Ectodermal cell (in vitro differentiated cells): ENCODE measurements around the gene GALNTL6.

Experiments
- H3K27ac ChIP-seq: 2 replicates; pipeline ENCODE4 v1.7.0; 2013; ENCODE audit warnings: mild to moderate bottlenecking, low read depth, low read length; ENCODE audit not compliant: insufficient read depth, poor library complexity, severe bottlenecking
- H3K27me3 ChIP-seq: 2 replicates; pipeline ENCODE4 v1.7.0; 2013; ENCODE audit warnings: mild to moderate bottlenecking, low read length; ENCODE audit not compliant: insufficient read depth, control insufficient read depth, poor library complexity, severe bottlenecking
- H3K36me3 ChIP-seq: one replicate; pipeline ENCODE4 v1.7.0; 2013; ENCODE audit warnings: low read length; ENCODE audit not compliant: control insufficient read depth, insufficient read depth
- H3K4me1 ChIP-seq: one replicate; pipeline ENCODE4 v1.7.0; 2013; ENCODE audit warnings: low read length; ENCODE audit not compliant: control insufficient read depth, insufficient read depth
- H3K4me3 ChIP-seq: 2 replicates; pipeline ENCODE4 v1.7.0; 2013; ENCODE audit warnings: low read depth, low read length, control low read depth; ENCODE audit not compliant: insufficient read depth
- H3K9me3 ChIP-seq: 2 replicates; pipeline ENCODE4 v1.7.0; 2013; ENCODE audit warnings: mild to moderate bottlenecking, low read length, moderate library complexity; ENCODE audit not compliant: control insufficient read depth
- WGBS, 2 experiments: methylation state at CpG; one replicate each; pipeline ENCODE4 v1.1.7; 2013; ENCODE audit warnings: missing lambda C conversion rate in 2 of 2; 5-methylcytosine and 5-hydroxymethylcytosine counted together

The GALNTL6 gene

DNA sequence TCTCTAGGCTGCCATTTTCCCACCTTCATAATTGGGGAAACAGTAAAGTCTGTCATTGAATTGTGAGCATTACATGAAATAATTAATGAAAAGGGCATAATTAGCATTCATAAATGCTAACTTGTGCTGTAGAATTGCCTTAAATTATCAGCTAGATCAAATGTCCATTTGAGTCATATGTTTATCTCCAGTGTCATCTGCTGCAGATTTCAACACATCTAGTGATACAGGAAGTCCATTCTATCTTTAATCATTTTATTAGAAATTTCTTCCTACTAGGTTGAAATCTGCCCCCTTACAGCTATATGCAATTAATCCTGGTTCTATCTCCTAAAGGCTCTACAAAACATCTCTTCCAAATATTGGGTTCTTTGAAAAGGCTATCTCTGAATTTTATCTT, 1115.1 kb downstream of the GALNTL6 start:
- H3K9me3 ChIP-seq: no peaks in the 10 kb centered on the region
- no peak overlapping the region for H3K4me3 ChIP-seq
- no peaks in the 10 kb centered on the region for H3K36me3 ChIP-seq
- no peaks in the 10 kb centered on the region for H3K27me3 ChIP-seq
- no peaks in the 10 kb centered on the region for H3K4me1 ChIP-seq
- no peak overlapping the region for H3K27ac ChIP-seq

DNA sequence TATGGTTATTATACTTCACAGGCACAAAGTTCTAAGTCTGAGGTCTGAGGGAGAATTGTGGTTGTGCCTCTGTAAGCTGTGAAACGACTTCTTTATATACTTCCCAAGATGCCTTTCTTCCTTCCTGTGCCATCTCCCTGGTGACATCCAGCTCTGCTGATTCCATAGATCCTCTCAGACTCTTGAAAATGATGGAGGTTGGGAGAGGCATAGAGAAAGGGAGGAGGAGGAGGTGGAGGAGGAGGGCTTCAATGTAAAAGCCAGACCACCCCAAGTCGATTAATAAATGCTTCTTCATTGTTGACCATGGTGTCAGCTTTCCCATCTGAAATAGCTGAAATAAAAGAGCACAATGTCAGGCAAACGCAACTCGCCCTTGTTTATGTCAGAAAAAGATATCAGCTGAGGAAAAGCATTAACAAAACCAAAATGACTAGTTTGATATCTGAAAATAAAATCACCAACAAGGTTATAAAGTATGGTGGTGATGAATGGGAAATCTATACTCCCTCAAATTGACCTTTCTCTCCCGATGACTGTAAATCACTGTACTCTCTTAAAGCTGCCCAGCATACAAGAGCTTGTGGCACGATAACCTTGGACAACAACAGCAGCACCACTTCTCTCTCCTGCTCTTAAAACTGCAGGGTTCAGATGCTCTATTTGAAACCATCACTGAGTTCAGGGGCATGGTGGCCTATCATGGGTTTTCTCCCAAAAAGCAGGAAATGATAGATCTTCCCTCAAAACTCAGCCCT, 1125.0 kb downstream of the GALNTL6 start:
- no peaks in the 10 kb centered on the region for H3K27me3 ChIP-seq
- no peaks in the 10 kb centered on the region for H3K9me3 ChIP-seq
- no peak overlapping the region for H3K4me3 ChIP-seq
- no peak overlapping the region for H3K27ac ChIP-seq
- H3K36me3 ChIP-seq: no peaks in the 10 kb centered on the region
- WGBS, 2 experiments: 91 to 97% methylated on average over 5 to 6 of the region's 6 CpGs
- no peaks in the 10 kb centered on the region for H3K4me1 ChIP-seq

DNA sequence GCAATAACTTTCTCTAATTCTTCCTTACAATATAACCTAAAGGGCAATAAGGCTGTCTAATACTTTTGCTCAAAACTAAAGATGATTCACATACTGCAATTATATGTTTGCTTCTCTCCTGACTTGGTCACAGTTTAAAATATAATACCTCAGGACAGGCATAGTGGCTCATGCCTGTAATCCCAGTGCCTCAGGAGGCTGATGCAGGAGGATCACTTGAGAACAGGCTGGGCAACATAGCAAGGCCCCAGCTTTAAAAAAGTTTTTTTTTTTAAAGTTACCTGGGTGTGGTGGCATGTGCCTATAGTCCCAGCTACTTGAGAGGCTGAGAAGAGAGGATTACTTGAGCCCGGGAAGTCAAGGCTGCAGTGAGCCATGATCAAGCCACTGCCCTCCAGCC, 1125.7 kb downstream of the GALNTL6 start:
- no peaks in the 10 kb centered on the region for H3K36me3 ChIP-seq
- H3K4me1 ChIP-seq: no peaks in the 10 kb centered on the region
- no peaks in the 10 kb centered on the region for H3K27me3 ChIP-seq
- no peak overlapping the region for H3K4me3 ChIP-seq
- H3K9me3 ChIP-seq: no peaks in the 10 kb centered on the region
- WGBS, 2 experiments: 67 to 96% methylated on average over 1 of the region's 1 CpG
- no peak overlapping the region for H3K27ac ChIP-seq

DNA sequence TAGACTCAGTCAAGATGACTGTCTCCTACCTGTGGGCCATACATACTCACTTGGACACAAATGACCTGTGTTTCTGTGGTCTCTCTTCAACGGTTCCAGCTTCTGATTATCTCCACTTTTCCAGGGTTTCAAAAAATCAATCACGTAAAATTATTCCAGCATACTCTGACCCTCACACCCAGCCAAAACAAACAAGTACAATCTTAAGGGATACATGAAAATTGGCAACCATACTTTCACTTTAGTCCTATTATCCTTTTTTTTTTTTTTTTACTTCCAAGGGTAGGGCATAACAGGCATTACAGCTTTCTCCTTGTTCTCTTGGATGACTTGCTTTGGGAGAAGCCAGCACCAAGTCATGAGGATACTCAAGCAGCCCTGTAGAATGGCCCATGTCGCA, 1129.6 kb downstream of the GALNTL6 start:
- 86 to 94% methylated on average over 3 of the region's 3 CpGs for WGBS, 2 experiments
- peaks cover 11% of the 10 kb centered on the region for H3K4me1 ChIP-seq

DNA sequence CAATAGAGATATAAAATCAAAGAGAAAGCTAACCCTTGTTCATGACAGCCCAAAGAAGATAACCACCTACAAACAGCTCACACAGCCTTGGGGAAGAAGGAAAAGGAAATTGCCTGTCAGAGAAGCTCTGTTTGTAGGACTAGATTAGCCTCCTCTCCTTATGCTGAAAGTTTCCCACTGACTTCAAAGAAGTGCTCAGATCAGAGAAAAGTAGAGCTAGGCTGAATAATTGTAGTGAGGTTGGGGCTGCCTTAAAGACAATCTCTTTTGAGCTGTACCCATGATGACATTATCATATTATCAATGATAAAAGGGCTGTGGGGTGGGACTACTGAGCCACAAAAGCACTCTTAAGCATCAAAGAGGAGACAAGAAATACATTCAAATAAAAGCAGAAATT, 1132.4 kb downstream of the GALNTL6 start:
- Histone ChIP-seq H3K36me3 (no peaks in the 10 kb centered on the region), H3K4me1 (peaks cover 11% of the 10 kb centered on the region), H3K4me3 (no peak overlapping the region), H3K27ac (no peak overlapping the region), H3K27me3 (no peaks in the 10 kb centered on the region), H3K9me3 (no peaks in the 10 kb centered on the region)

More for the DNA sequence above, 1129.6 kb downstream of the GALNTL6 start:
- Histone ChIP-seq H3K9me3 (no peaks in the 10 kb centered on the region), H3K27ac (no peak overlapping the region), H3K4me3 (no peak overlapping the region), H3K36me3 (no peaks in the 10 kb centered on the region), H3K27me3 (no peaks in the 10 kb centered on the region)

DNA sequence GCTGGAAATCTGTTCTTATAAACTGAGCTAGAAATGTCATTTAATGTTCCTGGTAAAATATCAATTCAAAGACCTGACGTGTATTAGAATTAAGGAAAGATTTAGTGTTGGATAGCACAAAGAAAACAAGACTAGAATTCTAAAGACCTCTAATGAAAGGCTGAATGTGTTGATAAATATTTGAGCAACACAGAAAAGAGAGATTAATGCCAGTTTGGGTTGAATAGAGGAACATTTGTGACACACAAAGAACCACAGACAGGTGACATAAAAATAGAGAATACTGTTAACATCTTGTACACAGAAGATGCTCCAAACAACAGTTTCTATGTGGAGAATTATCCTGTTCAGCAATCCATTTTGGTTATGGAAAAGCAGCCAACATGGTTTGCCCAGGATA, 1133.3 kb downstream of the GALNTL6 start:
- 82 to 100% methylated on average over 1 of the region's 1 CpG for WGBS, 2 experiments
- H3K9me3 ChIP-seq: no peaks in the 10 kb centered on the region

DNA sequence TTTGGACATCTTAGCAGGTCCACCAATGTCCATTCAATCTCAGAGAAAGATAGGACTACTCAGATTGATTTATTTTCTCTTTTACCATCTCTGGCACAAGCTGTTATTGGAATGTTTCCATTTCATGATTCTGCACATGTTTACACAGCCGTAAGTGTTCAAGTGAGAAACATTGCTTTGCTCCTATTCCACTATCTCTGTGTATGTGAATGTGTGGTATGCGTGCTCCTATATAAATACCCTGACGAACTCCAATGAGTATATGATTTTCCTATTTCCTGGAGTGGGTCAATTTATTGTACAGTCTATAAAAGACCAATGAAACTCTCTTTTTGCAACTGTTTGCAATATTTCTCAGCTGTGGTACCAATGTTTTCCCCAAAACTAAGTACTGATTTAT, 1134.4 kb downstream of the GALNTL6 start:
- no peak overlapping the region for H3K27ac ChIP-seq
- no peaks in the 10 kb centered on the region for H3K27me3 ChIP-seq
- H3K36me3 ChIP-seq: no peaks in the 10 kb centered on the region
- H3K9me3 ChIP-seq: no peaks in the 10 kb centered on the region
- WGBS, 2 experiments: 92 to 100% methylated on average over 1 to 2 of the region's 3 CpGs
- H3K4me1 ChIP-seq: peaks cover 11% of the 10 kb centered on the region
- no peak overlapping the region for H3K4me3 ChIP-seq

More for the DNA sequence above, 1133.3 kb downstream of the GALNTL6 start:
- H3K4me1 ChIP-seq: peaks cover 11% of the 10 kb centered on the region
- H3K27ac ChIP-seq: no peak overlapping the region
- H3K4me3 ChIP-seq: no peak overlapping the region
- no peaks in the 10 kb centered on the region for H3K27me3 ChIP-seq
- no peaks in the 10 kb centered on the region for H3K36me3 ChIP-seq

DNA sequence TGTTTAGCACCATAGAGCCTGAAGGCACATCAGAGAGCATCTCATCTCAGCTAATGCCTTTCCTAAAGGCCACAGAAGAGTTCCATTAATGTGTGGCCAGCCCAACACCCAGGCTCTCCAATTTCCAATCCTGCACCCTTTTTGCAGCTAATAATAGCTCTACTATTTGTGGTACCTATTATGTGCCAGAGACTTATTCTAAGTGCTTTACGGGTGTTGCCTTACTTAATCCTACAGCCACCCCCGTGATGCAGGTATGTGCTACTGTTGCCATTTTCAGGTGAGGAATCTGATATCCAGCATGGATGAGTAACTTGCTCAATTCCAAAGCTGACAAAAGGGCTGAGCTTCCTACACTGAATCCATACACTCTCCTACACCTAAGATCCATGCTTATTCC, 1137.8 kb downstream of the GALNTL6 start:
- Histone ChIP-seq H3K4me1 (peaks cover 6% of the 10 kb centered on the region), H3K36me3 (no peaks in the 10 kb centered on the region), H3K27me3 (no peaks in the 10 kb centered on the region), H3K27ac (no peak overlapping the region), H3K9me3 (no peaks in the 10 kb centered on the region), H3K4me3 (no peak overlapping the region)
- WGBS, 2 experiments: 82 to 100% methylated on average over 2 of the region's 2 CpGs

DNA sequence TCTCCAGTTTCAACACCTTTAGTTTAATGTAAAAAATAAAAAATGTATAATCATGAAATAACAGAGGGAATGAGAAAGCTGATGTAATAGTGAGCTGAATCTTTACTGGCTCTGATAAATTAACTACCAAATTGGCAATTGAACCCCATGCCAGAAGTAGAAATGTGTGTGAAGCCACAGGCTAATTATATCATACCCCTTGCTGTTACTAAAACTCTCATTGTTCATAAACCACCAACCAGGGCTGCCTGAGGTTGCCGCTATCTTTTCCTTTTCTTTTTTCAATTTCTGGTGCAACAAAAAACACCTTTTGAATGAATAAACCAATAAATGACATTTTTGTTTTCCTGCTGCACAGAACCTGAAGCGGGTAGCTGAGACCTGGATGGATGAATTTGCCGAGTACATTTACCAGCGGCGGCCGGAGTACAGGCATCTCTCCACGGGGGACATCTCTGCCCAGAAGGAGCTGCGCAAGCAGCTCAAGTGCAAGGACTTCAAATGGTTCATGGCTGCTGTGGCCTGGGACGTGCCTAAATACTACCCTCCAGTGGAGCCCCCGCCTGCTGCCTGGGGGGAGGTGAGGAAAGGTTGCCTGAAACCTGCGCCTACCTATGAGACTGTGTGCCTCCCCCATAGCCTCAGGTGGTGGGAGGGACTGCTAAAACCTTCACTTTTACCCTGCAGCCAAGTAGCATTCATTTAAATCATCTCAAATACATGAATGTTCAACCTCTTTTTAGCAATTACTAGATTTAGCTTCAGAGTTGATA, 1138.7 kb downstream of the GALNTL6 start:
- H3K27me3 ChIP-seq: no peaks in the 10 kb centered on the region
- WGBS, 2 experiments: 91% methylated on average over 11 of the region's 11 CpGs
- H3K36me3 ChIP-seq: no peaks in the 10 kb centered on the region
- H3K27ac ChIP-seq: no peak overlapping the region
- no peaks in the 10 kb centered on the region for H3K9me3 ChIP-seq
- no peaks in the 10 kb centered on the region for H3K4me1 ChIP-seq
- no peak overlapping the region for H3K4me3 ChIP-seq

DNA sequence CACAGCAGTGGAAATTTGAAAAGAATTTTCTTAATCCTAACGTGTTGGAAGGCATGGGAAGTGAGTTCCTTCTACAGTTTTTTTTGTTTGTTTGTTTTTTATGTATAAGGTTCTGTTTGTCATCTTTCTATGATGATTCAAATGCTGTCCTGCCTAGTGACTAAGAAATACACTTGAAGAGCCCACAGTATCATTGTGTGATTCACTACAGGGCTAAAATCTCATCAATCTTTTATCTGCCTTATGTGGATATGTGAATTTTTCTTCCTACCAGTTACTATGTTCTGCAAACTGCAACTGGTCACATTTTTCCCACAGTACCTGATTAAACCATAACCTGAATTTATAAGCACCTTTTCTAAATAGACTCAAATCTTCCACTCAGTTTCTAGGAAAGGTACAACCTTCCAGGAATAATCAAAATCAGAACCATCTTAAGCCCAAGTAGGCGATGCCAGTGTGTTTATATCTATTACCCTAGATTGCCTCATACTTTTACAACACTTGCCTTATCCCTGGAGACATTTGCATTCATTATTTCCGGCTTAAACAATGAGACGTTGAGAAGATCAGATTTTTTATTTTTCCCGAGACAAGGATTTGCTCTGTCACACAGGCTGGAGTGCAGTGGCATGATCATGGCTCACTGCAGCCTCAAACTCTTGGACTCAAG, 1140.8 kb downstream of the GALNTL6 start:
- no peak overlapping the region for H3K27ac ChIP-seq
- H3K4me3 ChIP-seq: no peak overlapping the region
- no peaks in the 10 kb centered on the region for H3K27me3 ChIP-seq
- no peaks in the 10 kb centered on the region for H3K36me3 ChIP-seq
- H3K4me1 ChIP-seq: no peaks in the 10 kb centered on the region
- WGBS, 2 experiments: 89 to 95% methylated on average over 5 of the region's 5 CpGs
- H3K9me3 ChIP-seq: no peaks in the 10 kb centered on the region
